Activated CD4-positive, alpha-beta memory T cell treated with anti-CD3 and anti-CD28 coated beads for 36 hours (primary cell): ENCODE data around the gene CCK. TPM values are rescaled to one million over a fixed set of nuclear protein-coding genes. Genes with fewer than 3 reads are reported as not detected.

Source experiments
- CTCF ChIA-PET: fragments of 350-600 bp; sonication (Branson Sonifier 250); formaldehyde crosslinking; loops from one replicate; lab custom pipeline; 2021; ENCODE audit warnings: antibody characterized with exemption, inconsistent platforms; lab: Charles Lee
- POLR2A ChIA-PET: fragments of 350-600 bp; sonication (Branson Sonifier 250); formaldehyde crosslinking; loops from one replicate; lab custom pipeline; 2021; ENCODE audit warnings: antibody characterized with exemption; lab: Charles Lee
- DNase-seq: peaks from one replicate; pipeline ENCODE4 v3.0.0-alpha.2; 2020
- H3K27ac Mint-ChIP-seq: one replicate; pipeline ENCODE4 v1.8.0; 2021; ENCODE audit warnings: mixed read lengths
- H3K27me3 Mint-ChIP-seq: one replicate; pipeline ENCODE4 v1.8.0; 2021; ENCODE audit warnings: mixed read lengths
- H3K36me3 Mint-ChIP-seq: one replicate; pipeline ENCODE4 v1.8.0; 2021; ENCODE audit warnings: mixed read lengths
- H3K4me1 Mint-ChIP-seq: one replicate; pipeline ENCODE4 v1.8.0; 2021; ENCODE audit warnings: low read depth, mixed read lengths
- H3K4me3 Mint-ChIP-seq: one replicate; pipeline ENCODE4 v1.8.0; 2021; ENCODE audit warnings: mild to moderate bottlenecking, mixed read lengths
- H3K9me3 Mint-ChIP-seq: one replicate; pipeline ENCODE4 v1.8.0; 2021; ENCODE audit warnings: mixed read lengths
- intact Hi-C: fragments of 100-400 bp; cut with micrococcal nuclease; formaldehyde crosslinking; loops from one replicate; pipeline ENCODE4 v1.15.1; 2023
- total RNA-seq, 2 experiments: library from RNA; stranded (reverse); gene quantifications; one replicate each; pipeline ENCODE4 v1.2.3, GENCODE V29; 2021

CCK gene
- total RNA-seq, 2 experiments from 2014 or later, result not detected

DNA sequence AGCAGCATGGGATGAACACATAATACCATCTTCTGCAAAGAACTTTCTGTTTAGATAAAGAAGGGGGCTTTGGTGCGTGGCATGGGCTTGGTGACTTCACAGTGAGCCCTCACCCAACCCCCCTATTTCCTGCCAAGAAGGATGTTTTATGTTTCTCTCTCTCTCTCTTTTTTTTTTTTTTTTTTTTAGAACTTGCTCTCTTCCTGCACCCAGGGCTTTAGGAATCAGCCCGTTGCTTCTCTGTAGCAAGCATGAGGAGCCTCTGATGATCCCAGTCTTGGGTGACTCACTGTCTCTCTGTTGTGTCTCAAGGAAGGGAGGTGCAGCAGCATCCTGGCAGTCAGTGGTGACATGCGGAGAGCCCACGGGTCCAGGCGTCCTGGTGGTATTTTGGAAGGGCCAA lies 49.1 kb downstream of the CCK start:
- H3K27me3 Mint-ChIP-seq, result no peaks in the 10 kb centered on the region
- H3K4me3 Mint-ChIP-seq, result no peak overlapping the region
- no peak overlapping the region for H3K27ac Mint-ChIP-seq
- POLR2A ChIA-PET, result no interaction called here
- no peak for DNase-seq
- intact Hi-C loops, result no loop called here
- H3K36me3 Mint-ChIP-seq, result peaks cover 12% of the 10 kb centered on the region
- CTCF ChIA-PET, result no interaction called here
- H3K9me3 Mint-ChIP-seq, result no peaks in the 10 kb centered on the region
- peaks cover 48% of the 10 kb centered on the region for H3K4me1 Mint-ChIP-seq

DNA sequence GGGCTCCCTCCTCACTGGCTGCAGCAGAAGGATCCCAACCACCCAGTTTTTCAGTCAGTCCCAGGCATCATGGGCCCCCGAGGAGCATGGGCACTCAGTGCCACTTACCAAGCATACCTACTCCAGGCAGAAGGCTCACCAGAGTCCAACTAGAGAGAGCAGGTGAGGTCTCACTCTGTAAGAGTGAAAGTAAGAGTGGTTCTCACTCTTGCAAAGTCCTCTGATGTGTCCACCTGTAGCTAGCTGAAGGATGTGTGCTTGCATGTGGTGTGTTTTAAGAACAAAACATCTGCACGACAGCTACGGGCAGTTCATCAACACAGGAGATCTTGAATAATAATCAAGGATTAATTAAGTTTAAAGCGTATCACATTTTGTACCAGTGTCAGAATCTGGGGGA lies 49.7 kb downstream of the CCK start:
- peaks cover 48% of the 10 kb centered on the region for H3K4me1 Mint-ChIP-seq
- CTCF ChIA-PET, result interaction anchor here (1.1 kb wide), 1 partner anchor 25 kb away, joined by 3 read pairs; no protein-coding TSS in a partner anchor
- no peak for DNase-seq
- no peak overlapping the region for H3K4me3 Mint-ChIP-seq
- intact Hi-C loops, result no loop called here
- no peaks in the 10 kb centered on the region for H3K9me3 Mint-ChIP-seq
- H3K36me3 Mint-ChIP-seq, result peaks cover 12% of the 10 kb centered on the region
- POLR2A ChIA-PET, result no interaction called here
- no peak overlapping the region for H3K27ac Mint-ChIP-seq
- no peaks in the 10 kb centered on the region for H3K27me3 Mint-ChIP-seq

DNA sequence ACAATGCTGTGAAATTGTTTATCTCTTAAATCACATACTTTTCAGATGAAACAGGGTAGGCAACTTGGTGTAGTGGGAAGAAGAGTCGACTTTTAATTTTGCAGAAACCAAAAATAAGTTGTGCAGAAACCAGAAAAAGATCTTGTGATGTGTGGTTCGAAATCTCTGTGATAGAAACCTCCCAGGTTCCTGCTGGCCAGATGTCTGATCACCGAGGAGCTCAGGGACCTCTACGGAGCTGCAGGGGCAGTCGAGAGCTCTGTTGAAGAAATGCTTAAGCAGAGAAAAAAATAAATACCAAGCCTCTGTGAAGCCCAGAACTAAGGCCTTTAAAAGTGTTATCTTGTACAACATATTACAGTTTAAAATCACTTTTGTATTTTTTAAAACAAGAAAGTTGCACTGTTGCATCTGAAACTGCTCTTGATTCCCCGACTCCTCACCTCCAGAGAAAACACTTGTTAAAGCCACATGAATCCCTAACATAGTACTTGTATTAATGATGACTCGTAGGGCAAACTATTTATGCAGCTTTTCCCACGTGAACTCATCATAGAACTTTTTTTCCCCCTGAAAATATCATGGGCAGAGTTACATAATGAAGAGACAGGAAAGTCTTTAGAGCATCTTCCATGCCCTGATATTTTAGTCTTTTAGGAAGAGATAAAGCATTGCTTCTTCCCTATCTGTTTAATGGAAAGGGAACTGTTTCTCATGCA lies 51.3 kb downstream of the CCK start:
- POLR2A ChIA-PET, result no interaction called here
- intact Hi-C loops, result no loop called here
- H3K4me1 Mint-ChIP-seq, result peaks cover 48% of the 10 kb centered on the region
- CTCF ChIA-PET, result interaction anchor here (1.0 to 2.1 kb wide), 2 partner anchors 24 to 32 kb away, joined by 3 to 12 read pairs; no protein-coding TSS in a partner anchor
- H3K27ac Mint-ChIP-seq, result no peak overlapping the region
- no peaks in the 10 kb centered on the region for H3K9me3 Mint-ChIP-seq
- H3K4me3 Mint-ChIP-seq, result no peak overlapping the region
- H3K27me3 Mint-ChIP-seq, result no peaks in the 10 kb centered on the region
- peaks cover 7% of the 10 kb centered on the region for H3K36me3 Mint-ChIP-seq
- DNase-seq, result no peak

DNA sequence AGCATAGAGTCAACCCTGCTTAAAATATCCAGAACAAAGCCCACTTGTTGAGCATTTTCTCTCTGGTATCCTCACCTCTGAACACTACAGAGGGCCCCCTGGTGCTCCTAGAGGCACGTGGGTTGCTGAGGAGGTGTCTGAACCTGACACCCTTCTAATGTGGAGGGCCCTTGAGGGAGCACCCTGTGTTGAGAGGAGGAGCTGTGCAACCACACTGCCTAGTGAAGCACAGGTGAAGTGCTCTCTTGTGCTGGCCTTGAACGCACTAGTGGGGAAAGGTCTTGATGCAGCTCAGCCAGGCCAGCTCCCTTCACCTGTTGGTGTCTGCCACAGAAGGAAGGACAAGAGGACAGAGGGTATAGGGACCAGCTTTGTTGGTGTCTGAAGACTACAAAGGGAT lies 51.9 kb downstream of the CCK start:
- CTCF ChIA-PET, result interaction anchor here (1.0 to 2.1 kb wide), 2 partner anchors 23 to 33 kb away, joined by 3 to 12 read pairs; no protein-coding TSS in a partner anchor
- no peak overlapping the region for H3K4me3 Mint-ChIP-seq
- POLR2A ChIA-PET, result no interaction called here
- H3K27ac Mint-ChIP-seq, result no peak overlapping the region
- no peak for DNase-seq
- H3K9me3 Mint-ChIP-seq, result no peaks in the 10 kb centered on the region
- no peaks in the 10 kb centered on the region for H3K27me3 Mint-ChIP-seq
- intact Hi-C loops, result no loop called here
- H3K4me1 Mint-ChIP-seq, result peaks cover 48% of the 10 kb centered on the region
- peaks cover 11% of the 10 kb centered on the region for H3K36me3 Mint-ChIP-seq

DNA sequence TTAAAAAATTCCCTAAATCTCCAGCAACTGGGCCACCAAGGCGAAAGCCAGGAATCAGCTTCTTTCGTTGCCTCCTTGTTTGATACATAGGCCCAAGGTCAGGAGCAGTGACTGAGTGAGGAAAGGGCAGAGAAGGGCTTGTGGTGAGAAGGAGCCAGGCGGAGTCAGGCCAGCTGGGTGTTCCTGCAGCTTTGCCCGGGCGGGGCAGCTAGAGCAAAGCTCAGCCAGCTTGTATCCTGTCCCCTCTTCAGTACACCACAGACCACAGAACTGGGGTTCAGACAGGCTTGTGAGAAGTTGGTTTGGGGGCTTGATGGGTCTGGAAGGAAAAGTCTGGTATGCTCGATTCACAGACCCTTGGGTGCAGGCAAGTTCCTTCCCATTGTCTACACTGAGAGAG lies 52.6 kb downstream of the CCK start:
- intact Hi-C loops, result no loop called here
- H3K4me3 Mint-ChIP-seq, result no peak overlapping the region
- no peak overlapping the region for H3K27ac Mint-ChIP-seq
- no peaks in the 10 kb centered on the region for H3K9me3 Mint-ChIP-seq
- CTCF ChIA-PET, result interaction anchor here (2.1 kb wide), 1 partner anchor 23 kb away, joined by 12 read pairs; no protein-coding TSS in a partner anchor
- peaks cover 48% of the 10 kb centered on the region for H3K4me1 Mint-ChIP-seq
- POLR2A ChIA-PET, result no interaction called here
- H3K27me3 Mint-ChIP-seq, result no peaks in the 10 kb centered on the region
- H3K36me3 Mint-ChIP-seq, result peaks cover 15% of the 10 kb centered on the region
- no peak for DNase-seq

DNA sequence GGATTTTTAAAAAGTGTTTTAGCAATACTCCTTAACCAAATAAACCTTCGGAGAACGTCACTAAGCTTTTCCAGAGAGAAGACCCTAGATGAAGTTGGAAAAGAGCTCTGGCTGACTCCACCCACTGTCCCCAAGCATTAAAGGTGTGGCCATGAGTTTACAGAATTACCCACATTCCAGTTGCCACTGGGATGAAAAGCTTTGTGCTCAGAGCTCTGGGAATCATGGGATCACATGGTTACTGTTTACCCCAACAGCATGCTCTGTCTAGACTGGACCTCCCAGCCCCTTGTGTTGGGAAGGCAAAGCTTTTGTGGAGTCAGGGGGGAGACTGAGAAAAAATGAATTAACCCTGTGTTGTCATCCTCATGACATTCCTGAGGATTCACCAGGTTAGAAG lies 55.3 kb downstream of the CCK start:
- no peak for DNase-seq
- ChIA-PET CTCF (interaction anchor here (0.8 to 1.3 kb wide), 3 partner anchors 13 to 233 kb away, joined by 3 to 15 read pairs (median 5); no protein-coding TSS in a partner anchor), POLR2A (no interaction called here)
- peaks cover 16% of the 10 kb centered on the region for H3K36me3 Mint-ChIP-seq
- no peak overlapping the region for H3K4me3 Mint-ChIP-seq
- H3K4me1 Mint-ChIP-seq, result peaks cover 27% of the 10 kb centered on the region
- intact Hi-C loops, result no loop called here
- no peaks in the 10 kb centered on the region for H3K27me3 Mint-ChIP-seq
- H3K9me3 Mint-ChIP-seq, result no peaks in the 10 kb centered on the region
- H3K27ac Mint-ChIP-seq, result no peak overlapping the region

DNA sequence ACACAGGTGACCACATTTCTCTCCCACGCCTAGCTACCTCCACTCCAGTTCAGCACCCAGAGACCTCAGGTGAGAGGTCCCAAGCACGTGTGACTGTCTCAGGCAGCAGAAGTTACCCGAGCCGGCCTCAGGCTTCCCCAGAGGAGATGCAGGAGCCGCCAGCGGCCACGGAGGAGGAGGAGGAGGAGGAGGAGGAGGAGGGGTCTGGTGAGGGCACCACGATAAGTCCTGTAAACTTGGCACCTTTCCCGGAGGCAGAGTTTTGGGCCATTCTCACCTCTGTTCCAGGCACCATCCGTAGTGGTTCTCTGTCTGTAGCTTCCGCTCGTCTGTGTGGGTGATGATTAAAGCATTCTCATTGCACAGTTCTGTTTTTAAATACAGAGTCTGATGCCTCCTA lies 56.1 kb downstream of the CCK start:
- no peak overlapping the region for H3K27ac Mint-ChIP-seq
- H3K9me3 Mint-ChIP-seq, result no peaks in the 10 kb centered on the region
- intact Hi-C loops, result no loop called here
- H3K4me3 Mint-ChIP-seq, result no peak overlapping the region
- ChIA-PET CTCF (interaction anchor here (1.3 kb wide), 1 partner anchor 19 kb away, joined by 15 read pairs; no protein-coding TSS in a partner anchor), POLR2A (no interaction called here)
- H3K27me3 Mint-ChIP-seq, result no peaks in the 10 kb centered on the region
- no peak for DNase-seq
- peaks cover 22% of the 10 kb centered on the region for H3K4me1 Mint-ChIP-seq
- H3K36me3 Mint-ChIP-seq, result peaks cover 16% of the 10 kb centered on the region

Other genes with a start within 250 kb of the CCK start
- gene TRAK1, start 174.8 kb downstream of the CCK start, total RNA-seq, result 10 to 100 TPM; 19.0 to 19.3 TPM
- not detected for gene LYZL4, start 144.4 kb upstream of the CCK start, total RNA-seq
- gene VIPR1, start 236.5 kb upstream of the CCK start, total RNA-seq, result 1 to 10 TPM; 5.9 to 6.5 TPM